ENCODE results near the gene MYO7B.

MYO7B gene

GRCh38 chr2:127608061-127609030 lies 72.9 kb downstream of the MYO7B start:
- no peak for ATAC-seq
- TF ChIP-seq ARNTL (CRISPR knock-in tag; IDR thresholded peaks at IDR 0.05; ENCODE audit: borderline replicate concordance, low read depth), result no peak
- no peak for TF ChIP-seq ZC3H10 (CRISPR knock-in tag; IDR thresholded peaks at IDR 0.05)
- no peak for TF ChIP-seq TSHZ2 (CRISPR knock-in tag; IDR thresholded peaks at IDR 0.05)
- TF ChIP-seq CSDC2 (CRISPR knock-in tag; IDR thresholded peaks at IDR 0.05), result no peak
- no peak for TF ChIP-seq OSR1 (CRISPR knock-in tag; IDR thresholded peaks at IDR 0.05)
- no peak for TF ChIP-seq ISL1 (CRISPR knock-in tag; IDR thresholded peaks at IDR 0.05)
- no peak for TF ChIP-seq GLIS3 (CRISPR knock-in tag; IDR thresholded peaks at IDR 0.05)
- TF ChIP-seq ZNF565 (CRISPR knock-in tag; conservative IDR thresholded peaks at IDR 0.05; ENCODE audit: low read depth), result no peak
- TF ChIP-seq ZNF8 (CRISPR knock-in tag; IDR thresholded peaks at IDR 0.05), result no peak
- TF ChIP-seq TOX (CRISPR knock-in tag; IDR thresholded peaks at IDR 0.05; ENCODE audit: borderline replicate concordance), result no peak

DNA sequence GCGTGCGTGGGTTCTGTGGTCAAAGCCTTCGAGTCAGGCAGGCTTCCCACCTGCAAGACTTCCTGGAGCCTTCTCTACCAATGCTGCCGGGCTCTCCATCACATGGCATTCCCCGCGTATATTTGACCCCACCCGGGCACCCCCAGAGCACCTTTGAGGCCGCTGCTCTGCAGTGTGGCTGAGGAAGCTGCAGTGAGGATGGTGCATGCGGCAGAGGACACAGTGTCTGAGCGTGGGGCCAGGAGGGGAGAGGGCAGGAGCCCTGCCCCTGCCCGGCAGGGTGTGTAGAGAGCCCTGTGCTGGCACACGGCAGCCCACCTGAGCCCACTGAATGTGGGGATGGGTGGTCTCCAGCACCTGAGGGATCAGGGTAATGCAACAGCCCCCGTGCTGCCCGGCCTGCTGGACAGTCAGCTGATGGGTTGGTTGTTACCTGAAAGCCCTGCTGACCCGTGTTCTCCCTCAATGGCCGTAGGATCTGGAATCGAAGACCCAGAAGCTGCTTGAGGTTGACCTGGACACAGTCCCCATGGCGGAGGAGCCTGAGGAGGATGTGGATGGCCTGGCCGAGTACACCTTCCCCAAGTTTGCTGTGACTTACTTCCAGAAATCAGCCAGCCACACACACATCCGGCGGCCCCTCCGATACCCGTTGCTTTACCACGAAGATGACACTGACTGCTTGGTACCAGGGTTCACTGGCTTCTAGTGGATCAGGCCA lies 73.7 kb downstream of the MYO7B start:
- no peak for TF ChIP-seq SNAI2 (CRISPR knock-in tag; IDR thresholded peaks at IDR 0.05)
- TF ChIP-seq TOX (CRISPR knock-in tag; IDR thresholded peaks at IDR 0.05; ENCODE audit: borderline replicate concordance), result no peak
- TF ChIP-seq RARB (CRISPR knock-in tag; IDR thresholded peaks at IDR 0.05), result no peak
- no peak for TF ChIP-seq OSR1 (CRISPR knock-in tag; IDR thresholded peaks at IDR 0.05)
- no peak for TF ChIP-seq ZFP3 (CRISPR knock-in tag; IDR thresholded peaks at IDR 0.05)
- no peak for ATAC-seq

- ATAC-seq, result no peak
- no peak for TF ChIP-seq CSRNP3 (CRISPR knock-in tag; IDR thresholded peaks at IDR 0.05)
Measured at GRCh38 chr2:127609818-127610217, 74.3 kb downstream of the MYO7B start.

DNA sequence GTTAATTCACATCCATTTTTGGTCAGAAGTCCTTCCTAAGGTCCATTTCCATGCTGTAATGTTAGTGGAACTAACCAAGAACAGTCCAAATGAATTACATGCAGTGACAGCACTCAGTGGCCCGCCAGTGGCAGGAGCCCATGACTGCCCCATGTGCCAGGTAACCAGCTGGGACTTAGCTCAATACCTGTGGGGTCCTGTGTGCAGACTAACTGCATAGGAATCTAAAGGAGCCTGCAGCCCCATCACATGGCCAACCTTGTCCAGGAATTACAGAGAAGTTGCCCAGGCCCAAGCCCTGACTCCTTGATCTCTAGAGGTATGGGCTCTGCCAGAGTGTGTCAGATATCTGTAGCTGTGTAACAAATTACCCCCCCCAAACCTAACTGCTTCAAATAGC lies 75.1 kb downstream of the MYO7B start:
- ATAC-seq, result no peak
- no peak for TF ChIP-seq ZFP3 (CRISPR knock-in tag; IDR thresholded peaks at IDR 0.05)
- TF ChIP-seq OSR1 (CRISPR knock-in tag; IDR thresholded peaks at IDR 0.05), result no peak
- TF ChIP-seq TCF4 (CRISPR knock-in tag; IDR thresholded peaks at IDR 0.05; ENCODE audit: borderline replicate concordance), result no peak

DNA sequence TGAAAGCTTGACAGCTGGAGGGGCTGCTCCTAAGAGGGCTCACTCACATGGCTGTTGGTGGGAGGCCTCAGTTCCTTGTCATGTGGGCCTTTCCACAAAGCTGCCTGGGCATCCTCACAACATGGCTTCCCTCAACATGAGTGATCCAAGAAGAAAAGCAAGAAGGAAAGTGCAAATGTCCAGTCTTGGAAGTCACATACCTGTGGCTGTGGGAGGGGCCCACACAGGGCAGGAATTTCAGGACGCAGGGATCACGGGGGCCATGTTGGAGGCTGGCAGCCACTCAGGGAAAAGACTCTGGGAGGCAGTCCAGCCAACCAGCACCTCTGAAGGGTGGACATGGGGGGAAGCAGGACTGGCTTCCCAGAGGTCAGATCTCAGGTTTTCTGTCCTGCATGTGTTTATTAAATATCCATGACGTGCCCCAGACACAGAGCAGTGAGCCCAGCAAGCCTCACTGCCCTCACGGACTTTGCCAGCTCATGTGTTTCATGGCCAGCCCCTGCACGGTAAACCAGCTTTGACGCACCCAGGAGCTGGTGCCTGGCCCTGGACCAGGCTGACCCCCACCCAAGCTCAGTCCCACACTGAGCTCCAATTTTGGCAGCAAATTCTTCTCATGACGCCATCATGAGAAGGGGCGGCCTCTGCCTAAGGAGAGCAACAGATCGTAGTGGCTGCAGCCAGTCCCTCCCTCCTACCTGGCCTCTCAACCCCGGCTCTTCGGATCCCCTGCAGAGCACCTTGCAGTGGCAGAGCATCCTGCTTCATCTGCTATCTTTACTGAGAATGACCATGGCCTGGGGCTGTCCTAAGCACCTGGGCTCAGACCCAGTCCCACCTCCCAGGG lies 75.8 kb downstream of the MYO7B start:
- TF ChIP-seq GLIS3 (CRISPR knock-in tag; IDR thresholded peaks at IDR 0.05) (no peak), ISL1 (CRISPR knock-in tag; IDR thresholded peaks at IDR 0.05) (no peak), RARB (CRISPR knock-in tag; IDR thresholded peaks at IDR 0.05) (no peak), BACH2 (CRISPR knock-in tag; IDR thresholded peaks at IDR 0.05; ENCODE audit: borderline replicate concordance) (no peak), OSR1 (CRISPR knock-in tag; IDR thresholded peaks at IDR 0.05) (no peak), TCF4 (CRISPR knock-in tag; IDR thresholded peaks at IDR 0.05; ENCODE audit: borderline replicate concordance) (no peak), ARNTL (CRISPR knock-in tag; IDR thresholded peaks at IDR 0.05; ENCODE audit: borderline replicate concordance, low read depth) (no peak), ZC3H10 (CRISPR knock-in tag; IDR thresholded peaks at IDR 0.05) (no peak), CSRNP3 (CRISPR knock-in tag; IDR thresholded peaks at IDR 0.05) (no peak), SNAI2 (CRISPR knock-in tag; IDR thresholded peaks at IDR 0.05) (no peak), ESRRG (CRISPR knock-in tag; IDR thresholded peaks at IDR 0.05) (no peak), ZNF565 (CRISPR knock-in tag; conservative IDR thresholded peaks at IDR 0.05; ENCODE audit: low read depth) (no peak), ZFP30 (CRISPR knock-in tag; IDR thresholded peaks at IDR 0.05) (no peak)
- TF ChIP-seq, protein P1, sequence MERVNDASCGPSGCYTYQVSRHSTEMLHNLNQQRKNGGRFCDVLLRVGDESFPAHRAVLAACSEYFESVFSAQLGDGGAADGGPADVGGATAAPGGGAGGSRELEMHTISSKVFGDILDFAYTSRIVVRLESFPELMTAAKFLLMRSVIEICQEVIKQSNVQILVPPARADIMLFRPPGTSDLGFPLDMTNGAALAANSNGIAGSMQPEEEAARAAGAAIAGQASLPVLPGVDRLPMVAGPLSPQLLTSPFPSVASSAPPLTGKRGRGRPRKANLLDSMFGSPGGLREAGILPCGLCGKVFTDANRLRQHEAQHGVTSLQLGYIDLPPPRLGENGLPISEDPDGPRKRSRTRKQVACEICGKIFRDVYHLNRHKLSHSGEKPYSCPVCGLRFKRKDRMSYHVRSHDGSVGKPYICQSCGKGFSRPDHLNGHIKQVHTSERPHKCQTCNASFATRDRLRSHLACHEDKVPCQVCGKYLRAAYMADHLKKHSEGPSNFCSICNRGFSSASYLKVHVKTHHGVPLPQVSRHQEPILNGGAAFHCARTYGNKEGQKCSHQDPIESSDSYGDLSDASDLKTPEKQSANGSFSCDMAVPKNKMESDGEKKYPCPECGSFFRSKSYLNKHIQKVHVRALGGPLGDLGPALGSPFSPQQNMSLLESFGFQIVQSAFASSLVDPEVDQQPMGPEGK (CRISPR knock-in tag; IDR thresholded peaks at IDR 0.05; ENCODE audit: borderline replicate concordance), result no peak
- no peak for ATAC-seq

All from SK-N-SH treated with all-trans-retinoic acid at 6 μM for 48 hours (cell line).